ENCODE results near the gene RNF41. TPM values are rescaled to one million over a fixed set of nuclear protein-coding genes. Genes with fewer than 3 reads are reported as not detected.
A peak's percentile ranks its signal among the peaks of the same experiment; 100 is the strongest.

The RNF41 gene
- total RNA-seq, 1 donor from 2014 or later = 38.5 TPM

DNA sequence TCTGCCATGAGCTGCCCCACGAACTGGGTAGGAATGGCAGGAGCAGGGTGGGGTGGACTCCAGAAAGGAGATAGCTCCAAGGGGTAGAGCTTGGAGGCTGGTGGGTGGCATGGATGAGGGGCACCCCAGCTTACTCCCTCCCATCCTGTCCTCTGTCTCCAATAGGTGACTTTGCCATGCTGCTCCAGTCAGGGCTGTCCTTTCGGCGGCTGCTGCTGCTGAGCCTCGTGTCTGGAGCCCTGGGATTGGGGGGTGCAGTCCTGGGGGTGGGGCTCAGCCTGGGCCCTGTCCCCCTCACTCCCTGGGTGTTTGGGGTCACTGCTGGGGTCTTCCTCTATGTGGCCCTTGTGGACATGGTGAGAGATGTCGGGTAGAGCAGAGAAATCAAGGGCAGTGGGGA, 15.3 kb upstream of the RNF41 start:
- Mint-ChIP-seq H3K36me3 (ENCODE audit: low read depth) (peaks cover 18% of the 10 kb centered on the region), H3K9me3 (no peaks in the 10 kb centered on the region), H3K27ac (no peak overlapping the region), H3K4me1 (ENCODE audit: low read depth) (peaks cover under 1% of the 10 kb centered on the region), H3K27me3 (ENCODE audit: low read depth) (no peaks in the 10 kb centered on the region), H3K4me3 (ENCODE audit: low read depth) (no peak overlapping the region)
- DNase-seq (ENCODE audit: low spot score) = no peak
- intact Hi-C loops (cut with micrococcal nuclease) = no loop called here

GRCh38 chr12:56236091-56236490, 14.4 kb upstream of the RNF41 start:
- no peak for DNase-seq (ENCODE audit: low spot score)
- intact Hi-C loops (cut with micrococcal nuclease) = no loop called here
- H3K4me3 Mint-ChIP-seq (ENCODE audit: low read depth) = no peak overlapping the region
- H3K4me1 Mint-ChIP-seq (ENCODE audit: low read depth) = no peaks in the 10 kb centered on the region
- no peaks in the 10 kb centered on the region for H3K9me3 Mint-ChIP-seq
- H3K27me3 Mint-ChIP-seq (ENCODE audit: low read depth) = no peaks in the 10 kb centered on the region
- peaks cover 9% of the 10 kb centered on the region for H3K36me3 Mint-ChIP-seq (ENCODE audit: low read depth)
- no peak overlapping the region for H3K27ac Mint-ChIP-seq

GRCh38 chr12:56234746-56235436, 13.2 kb upstream of the RNF41 start:
- Mint-ChIP-seq H3K36me3 (ENCODE audit: low read depth) (peaks cover 2% of the 10 kb centered on the region), H3K27ac (no peak overlapping the region), H3K27me3 (ENCODE audit: low read depth) (no peaks in the 10 kb centered on the region), H3K4me3 (ENCODE audit: low read depth) (no peak overlapping the region), H3K9me3 (no peaks in the 10 kb centered on the region), H3K4me1 (ENCODE audit: low read depth) (no peaks in the 10 kb centered on the region)
- intact Hi-C loops (cut with micrococcal nuclease) = no loop called here
- DNase-seq (ENCODE audit: low spot score) = no peak

GRCh38 chr12:56231184-56231582, 9.5 kb upstream of the RNF41 start:
- Mint-ChIP-seq H3K27ac (no peak overlapping the region), H3K4me1 (ENCODE audit: low read depth) (peaks cover 4% of the 10 kb centered on the region)
- intact Hi-C loops (cut with micrococcal nuclease) = no loop called here

GRCh38 chr12:56230432-56231183, 8.9 kb upstream of the RNF41 start:
- Mint-ChIP-seq H3K36me3 (ENCODE audit: low read depth) (peaks cover 13% of the 10 kb centered on the region), H3K4me1 (ENCODE audit: low read depth) (peaks cover 6% of the 10 kb centered on the region), H3K27ac (no peak overlapping the region), H3K9me3 (no peaks in the 10 kb centered on the region), H3K27me3 (ENCODE audit: low read depth) (no peaks in the 10 kb centered on the region), H3K4me3 (ENCODE audit: low read depth) (no peak overlapping the region)
- intact Hi-C loops (cut with micrococcal nuclease) = no loop called here
- no peak for DNase-seq (ENCODE audit: low spot score)

More at GRCh38 chr12:56231184-56231582, 9.5 kb upstream of the RNF41 start:
- H3K27me3 Mint-ChIP-seq (ENCODE audit: low read depth) = no peaks in the 10 kb centered on the region
- no peaks in the 10 kb centered on the region for H3K9me3 Mint-ChIP-seq
- no peak for DNase-seq (ENCODE audit: low spot score)
- H3K36me3 Mint-ChIP-seq (ENCODE audit: low read depth) = peaks cover 7% of the 10 kb centered on the region
- no peak overlapping the region for H3K4me3 Mint-ChIP-seq (ENCODE audit: low read depth)

DNA sequence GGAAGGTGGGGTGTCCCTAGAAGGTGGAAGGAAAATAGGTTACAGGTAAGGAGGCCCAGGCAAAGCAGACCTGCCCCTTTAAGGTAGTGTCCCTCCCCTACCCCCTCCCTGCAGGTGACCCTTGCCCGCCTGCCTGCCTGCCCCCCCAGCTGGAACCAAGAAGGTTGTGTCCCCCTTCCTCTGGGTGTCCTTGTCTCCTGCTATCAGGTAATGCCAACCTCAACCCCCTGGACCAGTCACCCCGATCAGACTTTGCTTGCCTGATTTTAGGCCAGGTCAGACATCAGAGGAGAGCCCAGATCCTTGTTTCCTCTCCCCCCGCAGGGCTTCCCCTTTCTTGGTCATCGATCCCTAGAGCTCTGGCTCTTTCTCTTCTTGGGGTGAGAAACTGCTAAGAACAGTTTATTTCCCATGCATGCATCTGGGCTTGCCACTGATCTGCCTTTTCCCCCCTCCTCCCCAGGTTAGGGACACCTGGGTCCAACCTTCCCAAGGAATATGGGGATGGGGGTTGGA, 8.3 kb upstream of the RNF41 start, which contains the start of gene SLC39A5:
SLC39A5 (plus strand) TSS at position 136 of the 516 bp plus-strand sequence. CDS start 1,224 bp downstream, outside the sequence.
- Mint-ChIP-seq H3K9me3 (no peaks in the 10 kb centered on the region), H3K4me1 (ENCODE audit: low read depth) (peaks cover 12% of the 10 kb centered on the region), H3K36me3 (ENCODE audit: low read depth) (peaks cover 19% of the 10 kb centered on the region), H3K4me3 (ENCODE audit: low read depth) (no peak within 1 kb of the TSS), H3K27ac (no peak within 1 kb of the TSS), H3K27me3 (ENCODE audit: low read depth) (no peaks in the 10 kb centered on the region)
- intact Hi-C loops (cut with micrococcal nuclease) = no loop called here
- DNase-seq (ENCODE audit: low spot score) = no peak

- H3K27ac Mint-ChIP-seq = no peak overlapping the region
- intact Hi-C loops (cut with micrococcal nuclease) = no loop called here
- no peaks in the 10 kb centered on the region for H3K27me3 Mint-ChIP-seq (ENCODE audit: low read depth)
- peaks cover 22% of the 10 kb centered on the region for H3K36me3 Mint-ChIP-seq (ENCODE audit: low read depth)
- DNase-seq (ENCODE audit: low spot score) = no peak
- H3K4me3 Mint-ChIP-seq (ENCODE audit: low read depth) = no peak overlapping the region
- H3K4me1 Mint-ChIP-seq (ENCODE audit: low read depth) = peaks cover 18% of the 10 kb centered on the region
- H3K9me3 Mint-ChIP-seq = no peaks in the 10 kb centered on the region
Measured at GRCh38 chr12:56229082-56229481, 7.4 kb upstream of the RNF41 start.

GRCh38 chr12:56224954-56225353, 3.2 kb upstream of the RNF41 start:
- Mint-ChIP-seq H3K4me3 (ENCODE audit: low read depth) (peak overlapping the region; percentile 99), H3K27me3 (ENCODE audit: low read depth) (no peaks in the 10 kb centered on the region), H3K9me3 (no peaks in the 10 kb centered on the region), H3K27ac (peak overlapping the region; percentile 73), H3K4me1 (ENCODE audit: low read depth) (peaks cover 41% of the 10 kb centered on the region), H3K36me3 (ENCODE audit: low read depth) (peaks cover 22% of the 10 kb centered on the region)
- intact Hi-C loops (cut with micrococcal nuclease) = loop anchor here (1.0 to 5.0 kb wide), 5 partner anchors 32 to 107 kb away; partner anchors contain the start of genes COQ10A, MYL6B, PAN2 and ZC3H10
- no peak for DNase-seq (ENCODE audit: low spot score)

DNA sequence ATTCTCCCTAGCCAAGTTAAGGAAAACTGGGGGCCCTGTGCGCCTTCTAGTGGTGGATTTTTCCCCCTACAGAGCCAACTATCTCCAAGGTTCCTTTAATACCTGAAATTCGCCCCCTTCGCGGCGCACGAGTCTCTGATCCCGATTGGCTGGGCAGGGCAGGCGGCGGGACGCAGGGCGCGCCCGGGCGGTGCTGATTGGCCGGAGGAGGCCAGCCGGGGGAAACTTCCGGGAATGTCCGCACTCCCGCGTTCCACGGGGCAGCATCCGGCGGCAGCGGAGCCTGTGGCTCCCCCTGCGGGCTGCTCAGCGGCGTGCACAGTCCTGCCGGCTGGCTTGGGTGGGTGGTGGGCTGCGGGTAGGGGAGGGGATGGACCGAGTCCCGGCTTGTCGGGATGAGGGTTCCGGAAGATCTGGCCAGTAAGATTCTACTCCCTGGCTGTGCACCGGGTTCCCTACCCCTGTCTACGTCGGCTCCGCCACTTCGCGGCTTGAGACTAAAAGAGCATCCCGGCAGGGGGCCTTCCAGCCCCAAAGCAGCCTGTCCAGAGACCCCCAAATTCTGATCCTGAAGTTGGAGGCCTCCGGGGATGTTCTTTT, 2.5 kb upstream of the RNF41 start, which contains the start of gene NABP2:
NABP2 (plus strand) TSS at position 241 of the 600 bp plus-strand sequence. CDS start 515 bp downstream, outside the sequence.
- H3K4me3 Mint-ChIP-seq (ENCODE audit: low read depth) = peak within 1 kb of the TSS; percentile 99
- peak within 1 kb of the TSS; percentile 76 for H3K27ac Mint-ChIP-seq

DNA sequence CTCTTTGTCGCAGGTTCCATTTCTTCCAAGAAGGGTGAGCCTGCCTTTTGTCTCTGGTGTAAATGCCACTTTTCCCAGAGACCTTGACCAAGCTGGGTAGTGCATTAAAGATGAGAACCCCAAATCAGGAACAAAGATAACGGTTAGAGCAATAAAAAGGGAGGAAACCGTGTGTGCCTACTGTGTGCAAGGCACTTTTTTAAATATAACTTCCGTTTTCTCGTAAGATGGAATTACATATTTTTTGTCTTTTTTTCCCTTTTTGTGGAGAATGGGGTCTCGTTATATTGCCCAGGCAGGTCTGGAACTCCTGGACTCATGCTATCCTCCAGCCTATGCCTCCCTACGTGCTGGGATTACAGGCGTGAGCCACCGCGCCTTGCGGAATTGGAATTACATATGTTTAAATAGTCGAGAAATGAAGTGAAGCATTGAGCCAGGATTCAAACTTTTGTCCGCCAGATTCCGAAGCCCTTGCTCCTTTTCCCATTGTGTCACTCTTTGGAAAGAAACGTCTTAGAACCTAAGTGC, 1.9 kb upstream of the RNF41 start:
- Mint-ChIP-seq H3K27me3 (ENCODE audit: low read depth) (no peaks in the 10 kb centered on the region), H3K9me3 (no peaks in the 10 kb centered on the region), H3K4me3 (ENCODE audit: low read depth) (peak overlapping the region; percentile 99), H3K36me3 (ENCODE audit: low read depth) (peaks cover 22% of the 10 kb centered on the region), H3K27ac (peak overlapping the region; percentile 76), H3K4me1 (ENCODE audit: low read depth) (peaks cover 41% of the 10 kb centered on the region)
- intact Hi-C loops (cut with micrococcal nuclease) = loop anchor here (1.0 to 5.0 kb wide), 7 partner anchors 30 to 245 kb away; partner anchors contain the start of genes COQ10A, CS, MYL6B and PAN2
- no peak for DNase-seq (ENCODE audit: low spot score)

More for the DNA sequence above, 2.5 kb upstream of the RNF41 start, which contains the start of gene NABP2:
- intact Hi-C loops (cut with micrococcal nuclease) = loop anchor here (1.0 to 5.0 kb wide), 5 partner anchors 31 to 108 kb away; partner anchors contain the start of genes COQ10A, MYL6B, PAN2 and ZC3H10
- DNase-seq (ENCODE audit: low spot score) = peak; percentile 94
- no peaks in the 10 kb centered on the region for H3K27me3 Mint-ChIP-seq (ENCODE audit: low read depth)
- no peaks in the 10 kb centered on the region for H3K9me3 Mint-ChIP-seq
- H3K4me1 Mint-ChIP-seq (ENCODE audit: low read depth) = peaks cover 41% of the 10 kb centered on the region
- H3K36me3 Mint-ChIP-seq (ENCODE audit: low read depth) = peaks cover 22% of the 10 kb centered on the region

GRCh38 chr12:56222531-56222895, 791 bp upstream of the RNF41 start:
- Mint-ChIP-seq H3K4me3 (ENCODE audit: low read depth) (peak overlapping the region; percentile 99), H3K27ac (peak overlapping the region; percentile 92), H3K27me3 (ENCODE audit: low read depth) (no peaks in the 10 kb centered on the region), H3K9me3 (no peaks in the 10 kb centered on the region), H3K36me3 (ENCODE audit: low read depth) (peaks cover 22% of the 10 kb centered on the region), H3K4me1 (ENCODE audit: low read depth) (peaks cover 41% of the 10 kb centered on the region)
- intact Hi-C loops (cut with micrococcal nuclease) = loop anchor here (1.0 to 5.0 kb wide), 4 partner anchors 33 to 110 kb away; partner anchors contain the start of genes CS, MYL6B, PAN2 and SMARCC2
- no peak for DNase-seq (ENCODE audit: low spot score)

DNA sequence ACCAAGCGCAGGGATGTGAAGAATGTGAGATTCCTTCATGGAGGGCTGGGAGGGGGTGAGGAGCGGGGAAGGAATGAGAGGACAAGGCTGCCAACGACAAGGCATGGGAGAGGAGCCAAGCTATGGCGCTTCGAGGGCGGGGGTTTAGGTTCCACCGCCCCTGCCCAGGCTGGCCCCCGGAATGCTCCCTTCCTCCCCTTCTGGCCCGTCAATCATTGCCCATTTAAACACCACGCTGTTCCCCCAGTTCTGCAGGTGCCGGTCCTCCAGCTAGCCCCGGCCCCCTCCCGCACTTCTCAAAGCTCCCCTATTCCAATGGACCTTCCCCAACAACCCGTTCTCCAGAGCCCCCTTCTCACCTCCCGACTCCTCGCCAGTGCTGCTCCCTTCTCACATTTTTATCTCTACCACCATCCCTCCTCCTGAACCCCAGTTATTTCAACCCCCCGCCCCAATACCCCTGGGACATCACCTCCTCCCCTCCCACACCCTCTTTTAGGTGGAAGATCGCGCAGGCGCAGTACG, 428 bp downstream of the RNF41 start:
- intact Hi-C loops (cut with micrococcal nuclease) = loop anchor here (5.0 kb wide), 2 partner anchors 69 to 111 kb away; partner anchors contain the start of genes MYL6B and PAN2
- peaks cover 38% of the 10 kb centered on the region for H3K4me1 Mint-ChIP-seq (ENCODE audit: low read depth)
- DNase-seq (ENCODE audit: low spot score) = no peak

More for the DNA sequence above, 428 bp downstream of the RNF41 start:
- Mint-ChIP-seq H3K27ac (peak overlapping the region; percentile 92), H3K36me3 (ENCODE audit: low read depth) (peaks cover 20% of the 10 kb centered on the region), H3K27me3 (ENCODE audit: low read depth) (no peaks in the 10 kb centered on the region), H3K4me3 (ENCODE audit: low read depth) (peak overlapping the region; percentile 99), H3K9me3 (no peaks in the 10 kb centered on the region)
